Kidney (tissue), 14 donors: ENCODE results near the gene COL26A1. TPM values are rescaled to one million over a fixed set of nuclear protein-coding genes. Genes with fewer than 3 reads are reported as not detected.

Source experiments
- DNase-seq, 5 donors: peaks; one replicate each; pipeline ENCODE4 v3.0.0-alpha.2; 2013 to 2020
- FAIRE-seq: peaks from 2 replicates; lab custom pipeline; 2012; peaks lifted over from hg19 to GRCh38; lab: Jason Lieb, UNC
- H3K27ac ChIP-seq, 2 donors: one replicate each; pipeline ENCODE4 v1.7.0; 2013; ENCODE audit warnings: low read depth in 2 of 2, low read length in 2 of 2, inconsistent platforms in 1 of 2
- H3K27me3 ChIP-seq: one replicate; pipeline ENCODE4 v1.7.1; 2013; ENCODE audit warnings: low read length, inconsistent platforms; ENCODE audit not compliant: control insufficient read depth, insufficient read depth
- H3K36me3 ChIP-seq, 3 donors: one replicate each; pipeline versions ENCODE4 v1.7.0 to v1.7.1; 2013; ENCODE audit warnings: low read length in 3 of 3, control low read depth in 1 of 3, inconsistent platforms in 1 of 3; ENCODE audit not compliant: insufficient read depth in 3 of 3, control insufficient read depth in 2 of 3
- H3K4me1 ChIP-seq, 3 donors: one replicate each; pipeline versions ENCODE4 v1.7.0 to v1.7.1; 2013; ENCODE audit warnings: low read length in 3 of 3, inconsistent platforms in 1 of 3, low read depth in 1 of 3; ENCODE audit not compliant: control insufficient read depth in 2 of 3, insufficient read depth in 2 of 3
- H3K4me3 ChIP-seq, 3 donors: one replicate each; pipeline versions ENCODE4 v1.7.0 to v1.8.1; 2013; ENCODE audit warnings: low read length in 3 of 3, control low read depth in 1 of 3, inconsistent platforms in 1 of 3
- H3K9ac ChIP-seq, 3 donors: one replicate each; pipeline versions ENCODE4 v1.7.0 to v1.7.1; 2013; ENCODE audit warnings: low read length in 3 of 3, control low read depth in 1 of 3, inconsistent platforms in 1 of 3
- H3K9me3 ChIP-seq, 3 donors: one replicate each; pipeline versions ENCODE4 v1.7.0 to v1.7.1; 2013; ENCODE audit warnings: low read length in 3 of 3, control low read depth in 1 of 3, inconsistent platforms in 1 of 3; ENCODE audit not compliant: control insufficient read depth in 2 of 3, insufficient read depth in 1 of 3
- intact Hi-C: fragments of 100-400 bp; cut with DNase I; formaldehyde crosslinking; loops from one replicate; pipeline ENCODE4 v1.11.1; 2022
- polyA plus RNA-seq: library from polyadenylated mRNA; stranded (reverse); fragments of 350-450 nt; fragmentation: Illumina TruSeq; extraction: RNeasy Lipid Tissue Mini Kit (QIAGEN cat#74804); gene quantifications from one replicate; pipeline ENCODE4 v1.2.3, GENCODE V29; 2014; ENCODE audit warnings: low read depth, low replicate concordance; ENCODE audit not compliant: insufficient read depth
- total RNA-seq: library from RNA; stranded (reverse); fragmentation: NEBNext Ultra II Directional; extraction: Animal tissue kit (Norgen Biotek cat#: 25700); gene quantifications from one replicate; pipeline ENCODE4 v1.2.1, GENCODE V29; 2021
- TF ChIP-seq, protein P1 (sequence below): IDR thresholded peaks from 3 replicates; pipeline ENCODE4 v1.5.1; 2012; ENCODE audit warnings: mild to moderate bottlenecking, moderate library complexity, borderline replicate concordance; ENCODE audit not compliant: insufficient read depth; ENCODE audit errors: extremely low read depth
- donor health status: control.
- donor health status: control.
- donor health status: control.
- donor health status: control.
- donor health status: control.
- donor health status: DM: yes; HTN: yes; CAD: no.
- donor health status: Normal renal cell carcinoma (clear cell type).

COL26A1 gene
- total and polyA plus RNA-seq, 2 donors from 2014 or later = 1.2 to 3.5 TPM

- Histone ChIP-seq H3K9me3 (peaks cover 0 to 14% (median 0%) of the 10 kb centered on the region in 3 donors), H3K9ac (no peak overlapping the region), H3K27ac (no peak overlapping the region), H3K4me1 (peaks cover 0 to 3% (median 0%) of the 10 kb centered on the region in 3 donors), H3K27me3 (no peaks in the 10 kb centered on the region), H3K36me3 (no peaks in the 10 kb centered on the region), H3K4me3 (no peak overlapping the region)
- no peak for DNase-seq
- TF ChIP-seq, protein P1, sequence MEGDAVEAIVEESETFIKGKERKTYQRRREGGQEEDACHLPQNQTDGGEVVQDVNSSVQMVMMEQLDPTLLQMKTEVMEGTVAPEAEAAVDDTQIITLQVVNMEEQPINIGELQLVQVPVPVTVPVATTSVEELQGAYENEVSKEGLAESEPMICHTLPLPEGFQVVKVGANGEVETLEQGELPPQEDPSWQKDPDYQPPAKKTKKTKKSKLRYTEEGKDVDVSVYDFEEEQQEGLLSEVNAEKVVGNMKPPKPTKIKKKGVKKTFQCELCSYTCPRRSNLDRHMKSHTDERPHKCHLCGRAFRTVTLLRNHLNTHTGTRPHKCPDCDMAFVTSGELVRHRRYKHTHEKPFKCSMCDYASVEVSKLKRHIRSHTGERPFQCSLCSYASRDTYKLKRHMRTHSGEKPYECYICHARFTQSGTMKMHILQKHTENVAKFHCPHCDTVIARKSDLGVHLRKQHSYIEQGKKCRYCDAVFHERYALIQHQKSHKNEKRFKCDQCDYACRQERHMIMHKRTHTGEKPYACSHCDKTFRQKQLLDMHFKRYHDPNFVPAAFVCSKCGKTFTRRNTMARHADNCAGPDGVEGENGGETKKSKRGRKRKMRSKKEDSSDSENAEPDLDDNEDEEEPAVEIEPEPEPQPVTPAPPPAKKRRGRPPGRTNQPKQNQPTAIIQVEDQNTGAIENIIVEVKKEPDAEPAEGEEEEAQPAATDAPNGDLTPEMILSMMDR = no peak
- FAIRE-seq = no peak
- intact Hi-C loops = no loop called here
These were observed 50.3 kb downstream of the COL26A1 start for GRCh38 chr7:101412976-101413375.

GRCh38 chr7:101418694-101419093 lies 56.0 kb downstream of the COL26A1 start:
- H3K9ac ChIP-seq = no peak overlapping the region
- FAIRE-seq (no peak), DNase-seq (no peak)
- no peak overlapping the region for H3K27ac ChIP-seq
- no peaks in the 10 kb centered on the region for H3K4me1 ChIP-seq
- no peaks in the 10 kb centered on the region for H3K27me3 ChIP-seq
- intact Hi-C loops = no loop called here
- H3K9me3 ChIP-seq = no peaks in the 10 kb centered on the region
- no peaks in the 10 kb centered on the region for H3K36me3 ChIP-seq
- no peak overlapping the region for H3K4me3 ChIP-seq
- TF ChIP-seq, protein P1 = no peak

DNA sequence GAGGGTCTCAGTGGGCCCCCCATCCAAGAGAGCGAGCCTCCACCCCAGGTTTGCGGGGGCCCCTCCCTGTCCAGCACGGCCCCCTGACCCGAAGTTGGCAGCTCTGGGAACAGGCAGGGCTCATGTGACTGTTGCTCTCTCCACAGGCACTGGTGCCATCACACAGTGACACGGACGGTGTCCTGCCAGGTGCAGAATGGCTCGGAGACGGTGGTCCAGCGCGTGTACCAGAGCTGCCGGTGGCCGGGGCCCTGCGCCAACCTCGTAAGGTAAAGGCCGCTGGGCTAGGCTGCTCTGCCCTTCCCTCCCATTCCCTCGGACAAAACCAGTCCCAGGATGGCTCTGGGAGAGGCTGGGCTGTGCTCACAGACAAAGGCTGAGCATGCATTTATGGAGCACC lies 57.2 kb downstream of the COL26A1 start:
- no peak overlapping the region for H3K27ac ChIP-seq
- no peaks in the 10 kb centered on the region for H3K4me1 ChIP-seq
- FAIRE-seq (no peak), DNase-seq (no peak)
- intact Hi-C loops = no loop called here
- no peak overlapping the region for H3K4me3 ChIP-seq
- TF ChIP-seq, protein P1 = no peak
- no peaks in the 10 kb centered on the region for H3K9me3 ChIP-seq
- no peaks in the 10 kb centered on the region for H3K36me3 ChIP-seq
- no peaks in the 10 kb centered on the region for H3K27me3 ChIP-seq
- H3K9ac ChIP-seq = no peak overlapping the region

- no peaks in the 10 kb centered on the region for H3K4me1 ChIP-seq
These were observed 57.8 kb downstream of the COL26A1 start for GRCh38 chr7:101420436-101420835.

More at GRCh38 chr7:101420436-101420835, 57.8 kb downstream of the COL26A1 start:
- Histone ChIP-seq H3K27ac (no peak overlapping the region), H3K9me3 (no peaks in the 10 kb centered on the region), H3K27me3 (no peaks in the 10 kb centered on the region), H3K9ac (no peak overlapping the region), H3K4me3 (no peak overlapping the region), H3K36me3 (no peaks in the 10 kb centered on the region)
- intact Hi-C loops = no loop called here
- TF ChIP-seq, protein P1 = no peak
- no peak for FAIRE-seq
- DNase-seq = peak in 1 of 5 donors; percentile 59
